HG02870 (cell line): ENCODE measurements around the gene A2ML1.
"Not testable (repeated sequence)": the region's sequence is repeated elsewhere in the genome, so short reads cannot be mapped to it uniquely, and the experiment has no call there.

Experiments
- ATAC-seq: cut with Tn5 transposase; IDR thresholded peaks from one replicate; pipeline ENCODE4 v1.9.1; 2021; ENCODE audit warnings: mild to moderate bottlenecking, moderate library complexity; ENCODE audit not compliant: unreplicated experiment

The A2ML1 gene

DNA sequence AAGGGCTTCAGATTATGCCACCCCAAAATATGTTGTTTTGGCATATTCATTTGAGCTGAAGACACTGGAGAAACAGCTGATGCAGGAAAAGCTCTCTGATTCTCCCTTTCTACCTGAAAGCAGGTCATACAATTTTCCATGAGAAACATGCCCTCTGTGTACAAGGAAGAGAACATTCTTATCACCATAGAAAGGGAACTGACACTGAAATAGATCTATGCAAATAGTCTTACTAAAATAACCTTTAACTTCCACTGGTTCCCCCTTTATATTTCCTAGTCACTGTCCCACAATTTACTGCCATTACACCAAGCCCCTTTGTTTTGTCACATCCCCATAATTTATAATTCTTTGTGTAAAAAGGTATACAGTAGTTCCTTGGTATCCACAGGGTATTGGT is 82.2 kb downstream of the A2ML1 start:
- ATAC-seq = no peak

DNA sequence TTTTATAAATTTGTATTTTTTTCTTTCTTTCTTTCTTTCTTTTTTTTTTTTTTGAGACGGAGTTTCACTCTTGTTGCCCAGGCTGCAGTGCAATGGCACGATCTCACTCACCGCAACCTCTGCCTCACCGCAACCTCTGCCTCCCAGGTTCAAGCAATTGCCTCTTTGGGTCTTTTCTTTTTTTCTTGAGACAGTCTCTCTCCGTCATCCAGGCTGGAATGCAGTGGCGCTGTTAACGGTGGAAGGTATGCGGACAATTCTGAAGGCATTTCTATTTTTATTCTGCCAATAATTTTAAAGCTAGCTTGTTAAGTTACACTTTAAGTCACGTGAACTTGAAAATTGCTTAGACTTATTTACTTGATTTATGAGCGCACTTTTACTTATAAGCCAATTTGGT is 83.1 kb downstream of the A2ML1 start:
- no peak for ATAC-seq

DNA sequence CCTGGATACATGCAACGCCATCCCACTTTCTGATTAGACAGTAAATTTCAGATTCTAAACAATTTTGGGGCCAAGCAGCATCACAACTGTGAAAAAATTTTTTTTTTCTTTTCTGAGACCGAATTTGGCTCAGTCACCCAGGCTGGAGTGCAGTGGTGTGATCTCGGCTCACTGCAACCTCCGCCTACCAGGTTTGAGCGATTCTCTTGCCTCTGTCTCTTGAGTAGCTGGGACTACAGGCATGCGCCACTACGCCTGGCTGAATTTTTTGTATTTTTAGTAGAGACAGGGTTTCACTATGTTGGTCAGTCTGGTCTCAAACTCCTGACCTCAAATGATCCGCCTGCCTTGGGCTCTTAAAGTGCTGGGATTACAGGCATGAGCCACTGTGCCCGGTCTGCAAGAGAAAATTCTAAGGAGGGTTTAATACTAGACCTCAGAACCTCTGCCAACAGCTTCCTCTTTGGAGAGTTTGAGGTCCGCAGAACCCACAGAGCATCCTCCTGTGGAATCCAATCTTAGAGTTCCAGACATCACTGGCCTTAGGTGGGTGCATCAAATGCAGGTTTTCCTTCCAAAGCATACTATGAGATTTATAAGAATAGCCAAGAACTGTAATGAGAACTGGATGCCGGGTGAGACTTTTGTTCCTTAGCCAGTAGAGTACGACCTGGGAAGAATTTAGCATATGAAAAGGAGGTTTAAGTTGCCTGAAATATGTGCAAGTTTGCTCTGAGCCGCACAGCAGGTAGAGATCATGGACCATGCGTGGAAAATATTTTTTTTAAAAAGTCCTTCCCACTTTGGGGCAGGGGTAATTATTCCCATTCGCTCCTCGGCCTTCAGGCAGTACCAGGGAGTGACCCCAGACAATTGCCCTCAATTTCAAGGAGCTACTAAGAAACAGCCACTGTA is 84.1 kb downstream of the A2ML1 start:
- ATAC-seq = no peak

DNA sequence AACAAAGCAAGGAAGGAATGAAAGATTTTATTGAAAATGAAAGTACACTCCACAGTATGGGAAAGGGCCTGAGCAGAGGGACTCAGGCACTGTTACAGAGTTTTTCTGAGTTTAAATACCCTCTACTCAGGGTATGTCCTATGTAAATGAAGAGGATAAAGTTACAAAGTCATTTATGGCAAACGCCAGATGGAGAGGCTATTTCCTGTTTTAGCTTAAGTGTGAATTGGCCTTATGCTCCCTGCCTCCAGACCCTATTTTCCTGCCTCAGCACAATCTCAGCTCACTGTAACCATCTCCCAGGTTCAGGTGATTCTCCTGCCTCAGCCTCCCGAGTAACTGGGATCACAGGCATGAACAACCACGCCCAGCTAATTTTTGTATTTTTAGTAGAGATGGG is 85.1 kb downstream of the A2ML1 start:
- ATAC-seq = no peak

DNA sequence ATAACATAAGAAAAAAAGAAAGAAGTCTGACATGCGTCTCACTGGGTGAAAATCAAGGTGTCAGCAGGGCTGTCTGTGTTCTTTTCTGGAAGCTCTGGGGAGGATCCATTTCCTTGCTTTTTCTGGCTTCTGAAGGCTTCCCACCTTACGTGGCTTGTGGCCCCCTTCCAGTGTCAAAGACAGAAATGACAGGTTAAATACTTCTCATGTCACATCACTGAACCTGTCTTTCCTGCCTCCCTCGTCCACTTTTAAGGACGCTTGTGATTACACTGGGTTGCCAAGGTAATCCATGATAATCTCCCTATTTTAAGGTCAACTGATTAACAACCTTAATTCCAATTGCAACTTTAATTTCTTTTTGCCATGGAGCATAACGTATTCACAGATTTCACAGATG is 87.3 kb downstream of the A2ML1 start:
- ATAC-seq = no peak

DNA sequence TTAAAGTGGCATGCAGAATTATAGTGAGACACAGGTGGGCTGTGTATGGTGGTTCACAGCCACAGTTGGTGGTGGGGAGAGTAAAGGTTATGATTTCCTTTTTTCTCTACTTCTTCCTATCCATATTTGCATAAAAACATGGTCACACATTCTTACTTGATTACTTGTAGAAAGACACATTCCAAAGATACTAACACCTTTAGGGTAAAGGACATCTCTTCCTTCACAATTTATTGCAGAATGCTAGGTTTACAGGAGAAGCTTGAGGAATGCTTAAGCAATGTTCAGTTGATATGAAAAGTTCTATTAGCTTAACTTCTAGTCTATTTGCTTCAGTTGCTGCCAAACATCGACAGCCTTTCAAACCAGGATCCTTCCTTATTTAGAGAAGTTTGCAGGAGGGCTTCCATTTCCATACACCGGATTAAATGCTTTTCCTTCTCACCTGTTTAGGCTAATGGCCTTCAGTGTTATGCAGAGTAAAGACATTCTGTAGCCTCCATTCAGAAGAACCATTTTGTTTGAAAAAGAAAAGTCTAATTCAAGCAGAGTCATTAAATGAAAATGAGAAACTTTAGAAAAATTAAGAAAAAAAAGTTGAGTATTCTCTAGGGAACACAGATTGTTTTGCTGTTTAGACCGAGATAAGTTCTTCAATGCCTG is 89.3 kb downstream of the A2ML1 start:
- ATAC-seq = no peak

DNA sequence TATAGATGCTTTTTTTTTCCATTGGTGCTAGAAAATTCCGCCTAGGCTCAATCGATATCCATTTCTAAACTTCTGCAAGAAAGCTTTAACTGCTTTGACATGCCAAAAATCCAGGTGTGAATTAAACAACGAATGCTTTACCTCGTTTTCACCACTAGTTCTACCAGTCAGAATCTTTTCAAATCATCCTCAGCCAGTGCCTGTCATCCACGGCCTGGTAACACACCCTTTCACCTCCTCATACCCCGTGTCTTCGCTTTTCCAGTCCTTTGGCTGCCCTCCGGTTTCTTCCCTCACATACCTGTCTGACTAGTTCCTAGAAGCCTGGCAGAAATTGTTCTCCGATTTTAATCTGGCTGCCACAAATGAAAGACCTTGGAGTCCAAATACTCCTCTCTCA is 90.5 kb downstream of the A2ML1 start:
- no peak for ATAC-seq

DNA sequence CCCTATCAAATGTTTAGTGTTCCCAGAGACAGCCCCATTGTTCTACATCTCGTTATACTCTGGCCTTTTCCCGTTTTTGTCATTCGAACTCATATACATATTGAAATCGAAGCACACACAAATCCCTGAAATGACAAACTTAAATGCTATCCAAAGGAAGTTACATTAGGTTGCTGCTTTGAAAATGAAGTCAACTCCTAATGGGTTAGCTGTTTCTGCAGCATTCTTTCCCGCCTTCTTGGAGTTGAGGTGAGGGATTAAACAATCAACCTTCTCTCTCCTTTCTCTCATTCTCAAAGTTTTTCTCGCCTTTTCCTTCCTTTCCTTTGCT is 91.2 kb downstream of the A2ML1 start:
- no peak for ATAC-seq

DNA sequence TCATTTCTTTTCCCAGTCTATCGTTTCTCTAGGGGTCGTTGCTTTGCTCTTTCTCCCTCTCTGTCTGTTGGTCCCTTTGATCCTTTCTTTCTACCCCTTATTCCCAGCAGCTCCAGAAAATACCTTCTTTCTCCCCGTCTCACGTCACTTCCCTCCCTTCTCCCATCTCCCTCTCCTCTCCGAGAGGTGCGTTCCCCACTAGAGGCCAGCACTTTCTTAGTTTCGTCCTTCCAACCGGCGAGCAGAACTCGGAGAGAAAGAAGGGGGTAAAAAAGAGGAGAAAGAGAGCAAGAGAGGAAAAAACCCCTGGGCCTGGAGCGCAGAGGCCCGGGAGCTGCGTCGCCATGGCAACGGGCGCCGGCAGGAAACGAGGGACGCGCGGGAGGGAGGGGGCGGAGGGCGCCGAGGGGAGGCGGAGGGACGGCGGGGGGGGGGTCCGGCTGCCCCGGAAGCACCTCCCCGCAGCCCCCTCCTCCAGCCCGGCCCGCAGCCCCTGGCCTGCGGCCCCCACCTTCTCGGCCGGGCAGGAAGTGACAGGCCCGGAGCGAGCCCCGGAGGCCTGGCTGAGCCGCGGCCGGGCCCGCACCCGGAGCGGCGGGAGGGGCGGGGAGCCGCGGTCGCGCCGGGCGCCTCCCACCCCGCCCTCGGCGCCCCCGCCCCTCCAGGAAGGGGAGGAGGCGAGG is 91.8 kb downstream of the A2ML1 start, which contains the start of gene PHC1:
TSS of gene PHC1 (plus strand) at position 477 of the 683 bp plus-strand sequence. CDS start 3,169 bp downstream, outside the sequence.
- peak; percentile 62 for ATAC-seq

DNA sequence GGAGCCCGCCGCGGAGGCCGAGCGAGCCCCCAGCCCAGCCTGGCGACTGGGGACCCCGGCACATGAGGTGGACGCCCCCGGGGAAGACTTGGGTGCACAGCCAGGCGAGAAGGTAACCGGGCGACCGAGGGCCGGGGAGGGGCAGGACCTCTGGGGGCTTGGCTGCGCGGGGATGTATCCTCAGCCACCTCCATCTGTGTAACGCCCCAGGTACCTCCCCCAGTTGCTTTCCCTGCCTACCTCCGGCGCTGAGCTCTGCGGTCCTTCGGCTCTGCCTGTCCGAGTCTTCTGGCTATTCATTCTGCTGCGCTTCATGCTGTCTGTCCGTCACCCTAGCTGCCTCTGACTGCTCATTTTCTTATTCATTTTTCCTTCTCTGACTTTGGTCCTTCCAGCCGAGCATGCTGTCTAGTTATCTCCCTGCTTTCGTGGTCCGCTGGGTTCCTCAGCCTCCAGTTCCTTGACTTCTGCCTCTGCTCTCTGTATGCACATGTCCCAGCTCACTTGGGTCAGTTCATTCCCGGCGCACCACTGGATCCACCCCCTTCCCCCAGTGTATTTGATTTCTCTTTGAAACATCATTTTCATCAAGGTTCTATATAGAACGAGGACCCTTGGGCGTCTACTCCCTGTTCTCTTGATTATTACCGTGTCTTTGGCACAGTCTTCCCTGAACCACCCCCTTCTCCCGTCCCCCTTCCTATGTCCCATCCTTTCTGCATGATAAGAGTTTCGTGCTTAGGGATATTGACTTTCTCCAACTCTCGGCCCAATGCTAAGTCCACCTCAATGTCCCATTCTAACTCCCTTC is 92.5 kb downstream of the A2ML1 start:
- peak; percentile 80 for ATAC-seq

DNA sequence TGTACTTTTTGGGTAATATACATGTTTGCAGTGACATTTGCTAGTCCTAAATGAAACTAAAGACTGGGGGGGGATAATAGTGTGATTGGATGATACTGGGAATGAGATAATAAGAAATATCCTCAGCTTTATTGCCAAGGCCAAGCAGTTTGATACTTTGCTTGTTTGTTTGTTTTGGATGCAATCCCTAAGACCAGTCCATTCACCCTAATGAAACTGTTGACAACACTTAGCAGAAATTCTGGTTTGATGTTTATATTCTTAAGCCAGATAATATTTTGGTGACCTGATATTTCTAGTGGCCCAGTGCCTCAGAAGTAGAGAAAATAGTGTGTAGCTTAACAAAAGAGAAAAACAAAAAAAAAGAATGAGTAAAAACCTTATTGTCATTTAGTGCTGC is 93.7 kb downstream of the A2ML1 start:
- ATAC-seq = no peak

DNA sequence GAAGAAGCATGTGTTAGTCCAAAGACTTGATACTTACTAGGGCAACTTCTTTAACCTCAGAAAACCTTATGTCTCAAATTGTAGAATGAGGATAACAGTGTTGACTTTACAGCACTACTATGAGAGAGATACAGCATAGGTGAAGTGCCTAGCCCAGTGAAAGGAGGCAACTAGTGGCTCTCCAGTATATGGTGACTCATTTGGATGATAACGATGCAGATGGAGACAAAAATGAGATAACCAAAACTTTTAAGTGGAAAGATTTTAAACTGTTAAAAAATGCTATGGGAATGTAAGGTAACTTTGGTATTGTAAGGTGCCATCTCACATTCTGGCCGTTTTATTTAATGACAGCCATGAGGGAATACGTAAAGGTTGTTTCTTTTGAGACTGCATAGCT is 94.6 kb downstream of the A2ML1 start:
- no peak for ATAC-seq

DNA sequence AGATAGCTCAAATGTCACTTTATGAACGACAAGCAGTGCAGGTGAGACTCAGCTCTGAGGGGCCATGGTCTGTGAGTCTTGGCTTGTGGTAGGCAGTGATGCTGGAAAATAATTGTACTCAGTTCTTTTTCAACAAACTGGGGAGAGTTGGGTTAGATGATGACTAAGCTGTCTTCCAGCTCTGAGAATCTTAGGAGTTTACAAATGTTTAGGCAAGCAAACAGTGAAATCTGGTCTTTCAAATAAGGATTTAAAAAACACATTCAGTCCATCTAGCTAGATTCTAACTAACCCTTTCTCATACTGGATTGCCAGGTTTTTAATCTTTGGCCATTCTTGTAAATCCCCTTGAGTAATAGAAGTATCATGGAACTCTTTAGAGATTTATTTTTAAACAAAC is 95.3 kb downstream of the A2ML1 start:
- no peak for ATAC-seq

DNA sequence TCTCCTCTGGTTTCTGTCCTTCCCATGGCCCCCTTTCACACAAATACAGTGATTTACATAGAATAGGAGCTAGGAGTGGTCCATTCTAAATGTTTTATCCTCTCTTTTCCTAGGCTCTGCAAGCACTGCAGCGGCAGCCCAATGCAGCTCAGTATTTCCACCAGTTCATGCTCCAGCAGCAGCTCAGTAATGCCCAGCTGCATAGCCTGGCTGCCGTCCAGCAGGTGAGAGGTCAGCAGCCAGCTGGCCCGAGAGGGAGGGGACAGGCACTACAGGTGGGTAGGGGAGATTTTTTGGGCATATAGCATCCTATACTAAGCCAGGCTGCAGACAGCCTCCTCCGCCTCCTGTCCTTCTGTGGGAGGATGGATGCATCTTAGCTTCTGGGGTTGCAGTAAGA is 97.2 kb downstream of the A2ML1 start:
- not testable (repeated sequence) for ATAC-seq

DNA sequence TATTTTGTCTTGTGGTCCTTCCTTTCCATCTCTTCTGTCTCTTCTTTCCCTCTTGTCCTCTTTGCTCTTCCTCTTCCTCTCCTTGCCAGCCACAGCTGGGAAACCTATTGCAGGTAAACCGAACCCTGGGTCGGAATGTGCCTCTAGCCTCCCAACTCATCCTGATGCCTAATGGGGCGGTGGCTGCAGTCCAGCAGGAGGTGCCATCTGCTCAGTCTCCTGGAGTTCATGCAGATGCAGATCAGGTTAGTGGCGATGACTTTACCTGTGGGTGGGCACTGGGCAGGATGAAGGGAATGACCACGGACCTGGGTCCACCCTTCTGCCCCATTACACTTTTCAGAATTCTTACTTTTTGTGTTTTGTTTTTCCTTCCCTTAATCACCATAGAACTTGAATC is 100.1 kb downstream of the A2ML1 start:
- ATAC-seq = no peak
